H9 (cell line): ENCODE data around the gene RARA. TPM values are rescaled to one million over a fixed set of nuclear protein-coding genes. Genes with fewer than 3 reads are reported as not detected.

Experiments used
- DNase-seq: peaks from one replicate; pipeline ENCODE4 v3.0.0-alpha.2; 2017
- H2AFZ ChIP-seq: one replicate; pipeline ENCODE4 v1.6.1; 2013; ENCODE audit warnings: mild to moderate bottlenecking, low read length, control low read depth, moderate library complexity
- H2AK5ac ChIP-seq: 2 replicates; pipeline ENCODE4 v1.6.1; 2013; ENCODE audit warnings: low read length, control low read depth, mixed read lengths; ENCODE audit not compliant: insufficient read length
- H2BK120ac ChIP-seq: one replicate; pipeline ENCODE4 v1.6.1; 2013; ENCODE audit warnings: low read depth, mild to moderate bottlenecking, low read length, control low read depth, inconsistent platforms; ENCODE audit not compliant: poor library complexity, severe bottlenecking
- H2BK12ac ChIP-seq: 2 replicates; pipeline ENCODE4 v1.6.1; 2013; ENCODE audit warnings: low read length, control low read depth, mixed read lengths, low read depth; ENCODE audit not compliant: insufficient read length
- H2BK15ac ChIP-seq: 2 replicates; pipeline ENCODE4 v1.6.1; 2013; ENCODE audit warnings: low read depth, low read length, control low read depth
- H2BK20ac ChIP-seq: one replicate; pipeline ENCODE4 v1.6.1; 2013; ENCODE audit warnings: low read depth, mild to moderate bottlenecking, low read length, control low read depth, inconsistent platforms; ENCODE audit not compliant: poor library complexity, severe bottlenecking
- H2BK5ac ChIP-seq: 2 replicates; pipeline ENCODE4 v1.6.1; 2013; ENCODE audit warnings: low read length, control low read depth, mixed read lengths; ENCODE audit not compliant: insufficient read length
- H3K14ac ChIP-seq: 2 replicates; pipeline ENCODE4 v1.6.1; 2013; ENCODE audit warnings: low read length, control low read depth; ENCODE audit not compliant: insufficient read depth
- H3K18ac ChIP-seq: 2 replicates; pipeline ENCODE4 v1.6.1; 2013; ENCODE audit warnings: low read depth, mild to moderate bottlenecking, mixed read lengths, low read length, control low read depth; ENCODE audit not compliant: insufficient read length
- H3K23ac ChIP-seq: 2 replicates; pipeline ENCODE4 v1.6.1; 2013; ENCODE audit warnings: low read length, control low read depth, mixed read lengths, low read depth; ENCODE audit not compliant: insufficient read length
- H3K23me2 ChIP-seq: 2 replicates; pipeline ENCODE4 v1.6.1; 2013; ENCODE audit warnings: low read depth, mild to moderate bottlenecking, mixed read lengths, low read length, control low read depth; ENCODE audit not compliant: insufficient read length, poor library complexity, severe bottlenecking
- H3K27ac ChIP-seq: 2 replicates; pipeline ENCODE4 v1.5.1; 2013; ENCODE audit warnings: low read length, control low read depth, mixed read lengths, low read depth; ENCODE audit not compliant: insufficient read length
- H3K27me3 ChIP-seq: 2 replicates; pipeline ENCODE4 v1.6.1; 2013; ENCODE audit warnings: low read length, control low read depth, inconsistent platforms; ENCODE audit not compliant: insufficient read depth
- H3K4ac ChIP-seq: 2 replicates; pipeline ENCODE4 v1.6.1; 2013; ENCODE audit warnings: low read depth, mild to moderate bottlenecking, control low read depth, inconsistent platforms, low read length, moderate library complexity
- H3K4me1 ChIP-seq: 2 replicates; pipeline ENCODE4 v1.6.1; 2013; ENCODE audit warnings: low read length, control low read depth, inconsistent platforms; ENCODE audit not compliant: insufficient read depth
- H3K4me2 ChIP-seq: 2 replicates; pipeline ENCODE4 v1.6.1; 2013; ENCODE audit warnings: low read length, control low read depth, mixed read lengths; ENCODE audit not compliant: insufficient read length, insufficient read depth
- H3K56ac ChIP-seq: 2 replicates; pipeline ENCODE4 v1.6.1; 2013; ENCODE audit warnings: low read depth, mild to moderate bottlenecking, mixed read lengths, low read length, control low read depth; ENCODE audit not compliant: insufficient read length
- H3K79me1 ChIP-seq: 2 replicates; pipeline ENCODE4 v1.6.1; 2013; ENCODE audit warnings: low read depth, mild to moderate bottlenecking, moderate library complexity, low read length, control low read depth, inconsistent platforms; ENCODE audit not compliant: insufficient read depth, poor library complexity, severe bottlenecking
- H3K79me2 ChIP-seq: 2 replicates; pipeline ENCODE4 v1.6.1; 2013; ENCODE audit warnings: low read length, control low read depth, inconsistent platforms; ENCODE audit not compliant: insufficient read depth
- H3K9ac ChIP-seq: 2 replicates; pipeline ENCODE4 v1.6.1; 2013; ENCODE audit warnings: low read length, control low read depth, mixed read lengths; ENCODE audit not compliant: insufficient read length; ENCODE audit errors: extremely low read depth
- H3K9me3 ChIP-seq: one replicate; pipeline ENCODE4 v1.6.1; 2013; ENCODE audit warnings: low read depth, low read length, inconsistent platforms; ENCODE audit not compliant: control insufficient read depth
- H3T11ph ChIP-seq: one replicate; pipeline ENCODE4 v1.6.1; 2013; ENCODE audit warnings: mild to moderate bottlenecking, low read length, control low read depth, inconsistent platforms
- H4K20me1 ChIP-seq: one replicate; pipeline ENCODE4 v1.6.1; 2013; ENCODE audit not compliant: control insufficient read depth, insufficient read length, insufficient read depth
- H4K5ac ChIP-seq: 2 replicates; pipeline ENCODE4 v1.6.1; 2013; ENCODE audit warnings: low read depth, mild to moderate bottlenecking, mixed read lengths, low read length, control low read depth; ENCODE audit not compliant: insufficient read length
- H4K8ac ChIP-seq: replicated peaks from 2 replicates; pipeline ENCODE4 v1.6.1; 2013; ENCODE audit warnings: low read length, control low read depth, mixed read lengths, low read depth; ENCODE audit not compliant: insufficient read length
- H4K91ac ChIP-seq: 2 replicates; pipeline ENCODE4 v1.6.1; 2013; ENCODE audit warnings: low read depth, mild to moderate bottlenecking, moderate library complexity, mixed read lengths, low read length, control low read depth; ENCODE audit not compliant: insufficient read length
- H3K27ac Mint-ChIP-seq, 3 experiments: 2 replicates in 2 of 3; 3 replicates in 1 of 3; pipeline ENCODE4 v1.8.0; 2020 to 2021; ENCODE audit warnings: mixed read lengths in 3 of 3, mild to moderate bottlenecking in 1 of 3, moderate library complexity in 1 of 3
- H3K27me3 Mint-ChIP-seq: 2 replicates; pipeline ENCODE4 v1.8.0; 2021; ENCODE audit warnings: low read depth, mild to moderate bottlenecking, moderate library complexity, mixed read lengths
- H3K36me3 Mint-ChIP-seq, 3 experiments: 2 replicates in 2 of 3; 3 replicates in 1 of 3; pipeline ENCODE4 v1.8.0; 2020 to 2021; ENCODE audit warnings: low read depth in 3 of 3, mixed read lengths in 3 of 3; ENCODE audit not compliant: insufficient read depth in 1 of 3
- H3K4me1 Mint-ChIP-seq, 2 experiments: 2 replicates each; pipeline ENCODE4 v1.8.0; 2020; ENCODE audit warnings: mixed read lengths in 2 of 2
- H3K4me3 Mint-ChIP-seq, 2 experiments: 2 replicates in 1 of 2; 3 replicates in 1 of 2; pipeline ENCODE4 v1.8.0; 2020 to 2021; ENCODE audit warnings: mild to moderate bottlenecking in 2 of 2, mixed read lengths in 2 of 2, moderate library complexity in 1 of 2
- H3K9me3 Mint-ChIP-seq, 2 experiments: 2 replicates in 1 of 2; 3 replicates in 1 of 2; pipeline ENCODE4 v1.8.0; 2020; ENCODE audit warnings: mild to moderate bottlenecking in 2 of 2, mixed read lengths in 2 of 2, moderate library complexity in 1 of 2
- CTCF ChIP-seq: fragments of 200-600 bp; sonication (generic); conservative IDR thresholded peaks from 3 replicates; pipeline ENCODE4 v1.8.0; 2021; ENCODE audit warnings: antibody characterized with exemption, mild to moderate bottlenecking
- WGBS: extraction: QIAGEN DNeasy Blood & Tissue Kit; methylation state at CpG from one replicate; pipeline ENCODE4 v1.1.7; 2013; ENCODE audit warnings: missing lambda C conversion rate, low lambda C conversion rate, mixed read lengths; ENCODE audit not compliant: insufficient read length; ENCODE audit errors: extremely low coverage; 5-methylcytosine and 5-hydroxymethylcytosine counted together
- total RNA-seq: library from RNA; stranded (reverse); gene quantifications from 2 replicates; pipeline ENCODE4 v1.2.1, GENCODE V29; 2021

Gene RARA
- total RNA-seq, 1 experiment from 2014 or later: 17.6 TPM

GRCh38 chr17:40348136-40348504 is 39.1 kb downstream of the RARA start:
- Histone ChIP-seq H3K27ac (no peak overlapping the region), H2BK120ac (no peak overlapping the region), H3K4me2 (peak overlapping the region; percentile 29), H3K4me1 (peaks cover 22% of the 10 kb centered on the region), H2BK15ac (no peak overlapping the region), H3K23ac (no peak overlapping the region), H3K27me3 (peaks cover 13% of the 10 kb centered on the region; the same call in 1 of the 2 replicates), H3K14ac (no peak overlapping the region), H3K23me2 (peaks cover 11% of the 10 kb centered on the region), H2BK12ac (no peak overlapping the region), H3K79me1 (no peaks in the 10 kb centered on the region), H4K8ac (no peak overlapping the region), H2BK20ac (no peak overlapping the region), H3K79me2 (no peaks in the 10 kb centered on the region), H4K20me1 (no peaks in the 10 kb centered on the region), H3K9me3 (no peaks in the 10 kb centered on the region), H2BK5ac (no peak overlapping the region), H3T11ph (no peak overlapping the region), H3K56ac (no peak overlapping the region), H3K18ac (no peak overlapping the region), H2AFZ (no peak overlapping the region), H3K9ac (no peak overlapping the region), H4K91ac (no peak overlapping the region), H3K4ac (no peak overlapping the region), H4K5ac (no peak overlapping the region), H2AK5ac (no peak overlapping the region)
- Mint-ChIP-seq H3K4me3 (peak overlapping the region; percentile 35 to 72), H3K27me3 (peaks cover 88% of the 10 kb centered on the region), H3K27ac (no peak overlapping the region; a peak in 1 of 7 replicates), H3K4me1 (peaks cover 76 to 80% of the 10 kb centered on the region in 2 experiments), H3K36me3 (peaks cover 15 to 28% (median 24%) of the 10 kb centered on the region in 3 experiments; a peak in 6 of 7 replicates), H3K9me3 (no peaks in the 10 kb centered on the region)
- no CpG with 5 or more reads among the region's 5 CpGs for WGBS
- peak; percentile 59 for DNase-seq
- TF ChIP-seq CTCF: no peak
